Measurements from ENCODE around the gene ABCB8.

ABCB8 gene

GRCh38 chr7:151059367-151060112 lies 31.3 kb downstream of the ABCB8 start, which contains the start of gene SLC4A2:
Gene SLC4A2, plus strand, starts transcription at chr7:151059589. Its CDS starts 2,399 bp downstream, at chr7:151061988.
- peak; percentile 89 for DNase-seq

- DNase-seq: no peak
Measured at GRCh38 chr7:151060113-151060415, 31.8 kb downstream of the ABCB8 start.

DNA sequence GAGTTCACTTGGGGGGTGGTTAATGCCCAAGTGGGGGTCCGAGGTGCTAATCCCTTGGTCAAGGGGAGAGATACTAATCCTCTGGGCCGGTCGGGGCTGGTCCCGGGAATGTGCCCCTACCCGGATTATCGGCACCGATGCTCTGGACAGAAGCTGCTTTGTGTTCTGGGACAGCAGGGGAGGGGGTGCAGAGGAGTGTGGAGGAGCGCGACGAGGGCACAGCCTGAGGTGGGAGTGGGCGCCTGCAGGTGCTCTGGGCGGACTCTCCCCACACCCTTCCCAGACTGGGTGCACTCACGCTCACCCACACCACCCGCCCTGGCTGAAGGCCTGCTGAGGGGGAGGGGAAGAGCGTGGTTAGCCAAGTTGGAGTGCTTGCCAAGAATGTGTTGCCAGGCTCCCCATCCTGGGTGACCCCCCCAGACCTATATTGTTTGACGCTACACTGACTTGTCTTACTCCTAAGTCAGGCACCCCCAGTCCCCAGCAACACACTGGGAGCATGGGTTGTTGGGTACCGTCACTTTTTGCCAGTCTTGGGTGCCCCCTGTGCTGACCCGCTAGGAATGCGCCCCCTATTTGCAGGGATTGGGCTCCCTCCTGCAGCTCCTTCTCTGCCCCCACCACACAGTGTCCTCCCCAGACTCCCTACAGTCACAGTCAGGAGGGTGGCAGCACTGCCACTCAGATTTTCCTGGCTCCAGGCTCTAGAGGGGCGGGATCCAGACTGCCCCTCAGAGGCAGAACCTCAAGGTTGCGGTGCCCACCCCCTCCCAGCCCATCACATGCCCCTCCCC lies 32.4 kb downstream of the ABCB8 start:
- DNase-seq: no peak

DNA sequence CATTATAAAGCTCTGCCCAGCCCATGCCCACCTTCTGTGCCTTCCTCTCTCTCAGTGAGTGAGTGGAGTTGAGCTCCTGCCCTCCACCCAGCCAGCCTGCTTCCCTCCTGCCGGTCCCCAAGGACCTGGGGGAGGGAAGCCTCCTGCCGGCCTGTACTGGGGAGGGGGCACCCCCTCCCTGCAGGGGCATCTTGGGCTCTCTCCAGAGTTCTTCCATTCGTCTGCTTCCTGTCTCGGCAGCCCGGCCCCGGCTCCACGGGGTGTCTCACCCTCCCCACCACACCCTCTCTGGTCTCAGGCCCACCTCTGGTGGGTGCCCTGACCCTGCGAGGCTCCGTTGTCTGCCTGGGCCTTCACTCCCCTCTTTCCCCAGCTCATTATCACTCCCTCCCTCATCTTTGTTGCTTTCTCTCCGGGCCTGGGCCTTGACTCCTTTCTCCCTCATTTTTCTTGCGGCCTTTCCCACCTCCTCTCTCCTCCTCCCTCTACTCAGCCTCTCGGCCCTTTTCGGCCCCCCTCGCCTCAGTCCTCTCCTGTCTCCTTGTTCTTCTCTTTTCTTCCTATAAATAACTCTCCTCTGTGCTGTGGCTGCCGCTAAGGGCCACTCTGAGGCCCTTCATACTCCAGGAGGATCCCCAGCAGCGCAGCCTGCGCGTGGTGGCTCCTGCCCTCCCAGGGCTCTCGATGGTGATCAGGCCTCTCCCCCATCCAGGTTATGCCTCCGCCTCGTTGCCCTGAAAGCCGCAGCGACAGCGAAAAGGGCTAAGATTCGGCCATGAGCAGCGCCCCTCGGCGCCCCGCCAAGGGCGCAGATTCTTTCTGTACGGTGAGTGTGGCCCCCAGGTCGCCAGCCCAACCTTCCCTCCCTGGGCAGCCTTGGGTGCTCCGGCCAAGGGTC lies 33.2 kb downstream of the ABCB8 start:
- no peak for DNase-seq

- no peak for DNase-seq
Measured at GRCh38 chr7:151062111-151062398, 33.8 kb downstream of the ABCB8 start.

DNA sequence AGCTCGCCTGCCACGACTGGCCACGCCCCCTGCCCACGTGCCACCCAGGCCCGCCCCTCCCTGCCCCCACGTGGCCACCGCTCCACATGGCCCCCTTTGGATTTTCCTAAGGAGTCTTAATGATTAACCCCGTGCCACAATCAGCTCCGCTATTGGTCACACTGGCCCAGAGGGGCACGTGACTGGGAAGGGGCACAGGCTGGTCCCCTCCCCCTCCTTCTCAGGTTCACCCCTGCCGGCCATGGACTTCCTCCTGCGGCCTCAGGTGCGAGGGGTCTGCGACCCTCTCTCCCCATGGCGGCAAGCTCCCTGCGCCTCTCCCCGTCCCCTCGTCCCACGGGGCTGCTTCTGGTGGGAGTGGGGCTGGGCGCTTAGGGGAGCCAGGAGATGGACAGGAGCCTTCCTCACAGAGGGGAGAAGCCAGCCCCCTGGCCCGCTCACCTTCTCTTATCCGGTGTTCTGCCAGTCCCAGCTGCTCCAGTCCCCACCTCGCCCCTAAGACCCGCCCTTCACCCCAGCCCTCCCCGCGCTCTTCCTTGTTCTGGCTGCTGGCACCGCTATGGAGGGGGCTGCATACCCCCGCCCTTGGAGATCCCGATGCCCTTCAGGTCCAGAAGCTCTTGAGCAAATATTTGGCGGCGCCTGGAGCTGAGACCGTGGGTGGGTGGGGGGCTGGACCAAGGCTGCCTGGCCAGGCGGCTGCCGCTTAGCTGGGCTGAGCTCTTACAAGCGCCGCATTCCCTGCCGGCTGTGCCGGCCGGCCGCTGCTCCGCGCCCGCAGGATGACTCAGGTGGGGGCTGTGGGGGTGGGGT lies 34.4 kb downstream of the ABCB8 start:
- peak; percentile 83 for DNase-seq

DNA sequence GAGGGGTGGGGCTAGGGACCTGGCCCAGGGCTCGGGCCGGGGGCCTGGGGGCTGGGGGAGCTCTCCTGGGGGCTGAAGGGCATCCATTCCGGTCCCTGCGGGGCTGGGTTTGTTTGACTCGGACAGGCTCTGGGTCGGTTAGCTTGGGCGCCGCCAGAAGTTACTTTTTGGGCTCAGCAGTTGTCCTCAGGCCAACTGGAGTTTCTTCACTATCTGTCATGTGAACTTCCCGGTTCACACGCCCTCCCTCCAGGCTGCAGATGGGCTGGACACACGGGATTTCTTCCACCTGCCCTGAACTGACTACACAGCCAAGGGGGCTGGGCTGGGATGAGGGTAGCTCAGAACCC lies 34.9 kb downstream of the ABCB8 start:
- no peak for DNase-seq

GRCh38 chr7:151064454-151064853 lies 36.2 kb downstream of the ABCB8 start:
- DNase-seq: no peak

- DNase-seq: no peak
Measured at GRCh38 chr7:151064993-151065392, 36.7 kb downstream of the ABCB8 start.

- no peak for DNase-seq
Measured at GRCh38 chr7:151065516-151065915, 37.3 kb downstream of the ABCB8 start.

- DNase-seq: no peak
Measured at GRCh38 chr7:151066273-151066974, 38.2 kb downstream of the ABCB8 start.

DNA sequence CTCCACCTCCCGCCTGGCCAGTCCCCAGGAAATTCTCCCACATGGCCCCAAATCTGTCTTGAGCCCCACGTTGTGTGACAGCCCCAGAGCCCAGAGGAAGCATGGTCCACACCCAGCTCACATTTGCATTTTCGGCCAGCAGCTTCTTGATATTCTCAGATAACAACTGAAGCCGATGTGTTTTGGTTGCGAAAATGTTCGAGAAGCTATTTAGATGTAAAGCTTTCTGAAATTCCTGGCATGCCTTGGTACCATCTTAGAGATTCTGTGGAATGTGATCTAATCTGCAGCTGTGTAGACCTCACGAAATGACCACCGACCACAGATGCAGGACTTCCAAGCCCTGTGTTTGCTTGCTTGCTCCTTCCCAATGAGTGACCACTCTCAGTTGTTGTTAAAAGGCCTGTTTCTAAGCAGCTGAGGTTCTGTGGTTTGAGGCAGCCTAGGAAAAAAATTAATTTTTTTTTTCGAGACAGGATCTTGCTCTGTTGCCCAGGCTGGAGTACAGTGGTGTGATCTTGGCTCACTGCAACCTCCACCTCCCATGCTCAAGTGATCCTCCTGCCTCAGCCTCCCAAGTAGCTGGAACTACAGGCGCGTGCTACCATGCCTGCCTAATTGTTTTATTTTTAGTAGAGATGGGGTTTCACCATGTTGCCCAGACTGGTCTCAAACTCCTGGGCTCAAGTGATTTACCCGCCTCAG lies 40.0 kb downstream of the ABCB8 start:
- no peak for DNase-seq

GRCh38 chr7:151069841-151070573 lies 41.8 kb downstream of the ABCB8 start:
- no peak for DNase-seq

DNA sequence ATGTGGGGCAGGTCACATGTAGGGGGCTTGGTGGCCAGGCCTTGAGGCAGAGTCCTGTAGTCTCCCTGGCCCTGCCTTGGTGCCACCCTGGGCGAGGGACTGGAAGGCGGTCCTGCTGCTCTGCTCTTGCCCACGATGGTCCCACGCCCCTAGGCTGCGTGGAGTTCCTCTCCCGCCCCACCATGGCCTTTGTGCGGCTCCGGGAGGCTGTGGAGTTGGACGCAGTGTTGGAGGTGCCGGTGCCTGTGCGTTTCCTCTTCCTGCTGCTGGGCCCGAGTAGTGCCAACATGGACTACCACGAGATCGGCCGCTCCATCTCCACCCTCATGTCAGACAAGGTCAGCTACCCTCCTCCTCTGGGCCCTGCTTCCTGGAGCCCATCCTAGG lies 42.3 kb downstream of the ABCB8 start:
- DNase-seq: no peak

GRCh38 chr7:151071032-151071866 lies 43.0 kb downstream of the ABCB8 start:
- no peak for DNase-seq

DNA sequence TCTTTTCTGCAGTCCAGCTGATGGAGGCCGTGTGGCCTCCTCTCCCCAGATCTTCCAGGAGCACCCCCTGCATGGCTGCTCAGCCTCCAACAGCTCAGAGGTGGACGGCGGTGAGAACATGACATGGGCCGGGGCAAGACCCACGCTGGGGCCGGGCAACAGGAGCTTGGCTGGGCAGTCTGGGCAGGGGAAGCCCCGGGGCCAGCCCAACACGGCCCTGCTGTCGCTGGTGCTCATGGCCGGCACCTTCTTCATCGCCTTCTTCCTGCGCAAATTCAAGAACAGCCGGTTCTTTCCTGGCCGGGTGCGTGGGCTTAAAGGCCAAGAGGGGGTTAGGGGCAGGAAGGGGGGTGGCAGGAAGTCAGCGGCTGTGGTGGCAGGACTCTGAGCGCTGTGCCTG lies 45.7 kb downstream of the ABCB8 start:
- DNase-seq: no peak

DNA sequence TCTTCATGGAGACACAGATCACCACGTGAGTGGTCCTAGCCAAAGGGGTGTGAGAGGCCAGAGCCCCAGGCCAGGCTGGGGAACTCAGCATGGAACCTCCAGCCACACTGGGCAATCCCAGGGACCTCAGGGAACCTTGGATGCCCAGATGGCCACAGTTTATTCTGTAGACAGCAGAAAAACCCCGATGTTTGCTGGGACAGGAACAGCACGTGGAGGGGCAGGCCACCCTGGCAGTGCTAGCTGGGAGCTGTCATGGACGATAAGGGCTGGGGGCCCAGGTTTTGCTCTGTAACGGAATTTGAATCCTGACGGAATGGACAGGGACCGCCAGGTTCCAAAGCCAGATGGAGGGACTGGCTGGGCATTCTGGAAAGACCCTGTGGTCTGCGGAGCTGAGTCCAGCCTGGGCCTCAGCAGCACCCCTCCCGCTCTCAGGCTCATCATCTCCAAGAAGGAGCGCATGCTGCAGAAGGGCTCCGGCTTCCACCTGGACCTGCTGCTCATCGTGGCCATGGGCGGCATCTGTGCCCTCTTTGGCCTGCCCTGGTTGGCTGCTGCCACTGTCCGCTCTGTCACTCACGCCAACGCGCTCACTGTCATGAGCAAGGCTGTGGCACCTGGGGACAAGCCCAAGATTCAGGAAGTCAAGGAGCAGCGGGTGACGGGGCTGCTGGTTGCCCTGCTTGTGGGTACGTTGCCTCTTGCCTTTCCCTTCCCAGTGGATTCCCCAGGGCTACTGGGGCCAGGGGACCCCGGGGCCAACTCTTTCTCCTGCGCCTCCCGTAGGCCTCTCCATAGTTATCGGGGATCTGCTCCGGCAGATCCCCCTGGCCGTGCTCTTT lies 46.8 kb downstream of the ABCB8 start:
- no peak for DNase-seq

DNA sequence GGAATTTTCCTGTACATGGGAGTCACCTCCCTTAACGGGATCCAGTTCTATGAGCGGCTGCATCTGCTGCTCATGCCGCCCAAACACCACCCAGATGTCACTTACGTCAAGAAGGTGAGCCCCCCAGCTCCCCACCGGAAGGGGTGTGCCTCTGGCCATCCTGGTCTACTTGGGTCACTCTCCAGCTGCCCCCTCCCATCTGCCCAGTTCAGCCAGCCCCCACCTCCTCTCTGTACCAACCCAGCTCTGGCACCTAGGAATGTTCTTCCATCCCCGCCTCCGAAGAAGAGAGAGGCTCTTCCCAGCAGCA lies 47.4 kb downstream of the ABCB8 start:
- DNase-seq: no peak

GRCh38 chr7:151075978-151076426 lies 47.8 kb downstream of the ABCB8 start:
- DNase-seq: no peak

Measured in 8988T (cell line).